ENCODE measurements around the gene C19orf25.
"Not testable (repeated sequence)": the region's sequence is repeated elsewhere in the genome, so short reads cannot be mapped to it uniquely, and the experiment has no call there.

The C19orf25 gene

DNA sequence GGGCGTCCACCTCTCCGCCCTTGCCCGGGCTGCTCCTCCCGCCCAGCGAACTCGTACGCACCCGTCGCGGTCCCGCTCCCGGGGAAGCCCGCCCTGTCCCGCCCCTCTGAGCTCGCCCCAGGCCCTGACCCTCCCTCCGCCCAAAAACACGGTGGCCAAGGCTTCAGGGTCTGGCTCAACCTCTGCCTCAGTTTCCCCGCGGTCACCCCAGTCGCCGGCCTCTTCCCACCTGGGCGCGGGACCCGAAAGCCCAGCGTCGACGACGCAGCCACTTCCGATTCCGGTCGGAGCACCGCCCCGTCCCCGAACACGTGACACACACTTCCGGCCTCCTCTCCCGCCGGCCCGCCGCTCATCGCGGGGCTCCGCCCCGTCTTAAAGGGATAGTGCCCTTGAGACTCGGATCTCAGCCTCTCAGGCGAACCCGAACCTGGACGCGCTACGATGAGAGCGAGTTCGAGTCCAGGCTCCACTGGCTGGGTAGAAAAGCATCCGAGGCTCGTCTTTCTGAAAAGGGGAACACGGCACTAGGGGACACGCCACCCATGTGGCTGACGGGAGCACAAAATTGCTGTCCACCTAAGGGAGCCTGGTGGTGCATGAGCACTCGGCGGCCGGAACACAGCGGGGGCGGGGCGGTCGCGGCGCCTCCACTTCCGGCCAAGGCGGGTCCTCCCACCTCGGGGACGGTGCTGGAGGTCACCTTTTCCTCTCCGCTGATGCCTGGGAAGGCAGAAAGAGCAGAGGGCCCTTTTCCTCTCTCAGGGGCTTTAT lies at the start of gene C19orf25:
C19orf25 (minus strand) TSS at position 282 of the 774 bp plus-strand sequence. CDS start 312 bp downstream, outside the sequence.
- Mint-ChIP-seq H3K27ac (peak within 1 kb of the TSS; percentile 91), H3K9me3 (no peaks in the 10 kb centered on the region), H3K4me1 (peaks cover 25% of the 10 kb centered on the region), H3K27me3 (peaks cover 16% of the 10 kb centered on the region), H3K4me3 (peak within 1 kb of the TSS; percentile 93), H3K36me3 (peaks cover 6% of the 10 kb centered on the region)
- peak; percentile 96 for DNase-seq
- CTCF ChIA-PET, result no interaction called here

DNA sequence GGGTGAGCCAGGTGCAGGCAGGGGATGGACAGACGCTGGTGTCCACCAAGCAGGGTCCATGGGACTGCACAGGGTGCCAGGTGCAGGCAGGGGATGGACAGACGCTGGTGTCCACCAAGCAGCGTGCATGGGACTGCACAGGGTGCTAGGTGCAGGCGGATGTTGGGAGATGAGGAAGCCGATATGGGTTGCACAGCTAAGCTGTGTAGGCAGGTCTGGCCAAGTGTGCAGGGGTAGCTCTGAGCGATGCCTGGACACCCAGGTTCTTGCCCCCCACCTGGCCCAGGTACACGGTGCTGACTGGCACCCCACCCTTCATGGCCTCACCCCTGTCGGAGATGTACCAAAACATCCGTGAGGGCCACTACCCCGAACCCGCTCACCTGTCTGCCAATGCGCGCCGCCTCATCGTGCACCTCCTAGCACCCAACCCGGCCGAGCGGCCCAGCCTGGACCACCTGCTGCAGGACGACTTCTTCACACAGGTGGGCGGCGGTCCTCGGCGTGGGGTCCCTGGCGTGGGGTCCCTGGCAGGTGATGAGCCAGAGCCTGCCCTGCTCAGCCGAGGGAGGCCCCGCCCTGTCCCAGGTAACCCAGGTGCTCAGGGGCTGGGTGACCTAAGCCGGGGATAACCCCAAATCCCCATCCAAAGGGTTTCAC lies 48.8 kb upstream of the C19orf25 start:
- CTCF ChIA-PET, result interaction anchor here (1.3 kb wide), 1 partner anchor 18 kb away, joined by 3 read pairs; no protein-coding TSS in a partner anchor
- peaks cover 39% of the 10 kb centered on the region for H3K27me3 Mint-ChIP-seq
- no peaks in the 10 kb centered on the region for H3K9me3 Mint-ChIP-seq
- no peak overlapping the region for H3K27ac Mint-ChIP-seq
- no peaks in the 10 kb centered on the region for H3K36me3 Mint-ChIP-seq
- H3K4me1 Mint-ChIP-seq, result peaks cover 3% of the 10 kb centered on the region
- no peak overlapping the region for H3K4me3 Mint-ChIP-seq
- DNase-seq, result no peak

DNA sequence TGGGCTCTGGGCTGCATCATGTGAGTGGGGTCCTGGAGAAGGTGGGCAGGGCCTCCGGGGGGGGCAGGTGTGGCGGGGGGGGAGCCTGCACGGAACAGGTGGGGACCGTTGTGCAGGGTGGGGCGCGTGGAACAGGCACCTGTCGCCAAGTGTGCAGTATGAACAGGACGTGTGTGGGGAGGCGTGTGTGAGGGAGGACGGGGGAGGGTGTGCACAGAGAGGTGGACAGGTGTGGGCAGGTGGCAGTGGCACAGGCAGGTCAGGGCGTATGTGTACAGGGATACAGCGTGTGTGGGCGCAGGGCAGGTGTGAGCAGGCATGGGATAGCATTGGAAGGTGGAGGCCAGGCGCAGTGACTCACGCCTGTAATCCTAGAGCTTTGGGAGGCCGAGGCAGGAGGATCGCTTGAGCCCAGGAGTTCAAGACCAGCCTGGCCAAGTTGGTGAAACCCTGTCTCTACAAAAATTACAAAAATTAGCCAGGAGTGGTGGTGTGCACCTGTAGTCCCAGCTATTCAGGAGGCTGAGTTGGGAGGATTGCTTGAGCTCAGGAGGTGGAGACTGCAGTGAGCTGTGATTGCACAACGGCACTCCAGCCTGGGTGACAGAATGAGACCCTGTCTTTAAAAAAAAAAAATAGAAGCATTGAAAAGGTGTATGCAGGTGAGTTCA lies 48.1 kb upstream of the C19orf25 start:
- no peaks in the 10 kb centered on the region for H3K9me3 Mint-ChIP-seq
- no peak for DNase-seq
- no peaks in the 10 kb centered on the region for H3K36me3 Mint-ChIP-seq
- peaks cover 46% of the 10 kb centered on the region for H3K27me3 Mint-ChIP-seq
- H3K4me1 Mint-ChIP-seq, result peaks cover 3% of the 10 kb centered on the region
- no peak overlapping the region for H3K4me3 Mint-ChIP-seq
- H3K27ac Mint-ChIP-seq, result no peak overlapping the region
- CTCF ChIA-PET, result interaction anchor here (1.3 kb wide), 1 partner anchor 19 kb away, joined by 3 read pairs; no protein-coding TSS in a partner anchor

DNA sequence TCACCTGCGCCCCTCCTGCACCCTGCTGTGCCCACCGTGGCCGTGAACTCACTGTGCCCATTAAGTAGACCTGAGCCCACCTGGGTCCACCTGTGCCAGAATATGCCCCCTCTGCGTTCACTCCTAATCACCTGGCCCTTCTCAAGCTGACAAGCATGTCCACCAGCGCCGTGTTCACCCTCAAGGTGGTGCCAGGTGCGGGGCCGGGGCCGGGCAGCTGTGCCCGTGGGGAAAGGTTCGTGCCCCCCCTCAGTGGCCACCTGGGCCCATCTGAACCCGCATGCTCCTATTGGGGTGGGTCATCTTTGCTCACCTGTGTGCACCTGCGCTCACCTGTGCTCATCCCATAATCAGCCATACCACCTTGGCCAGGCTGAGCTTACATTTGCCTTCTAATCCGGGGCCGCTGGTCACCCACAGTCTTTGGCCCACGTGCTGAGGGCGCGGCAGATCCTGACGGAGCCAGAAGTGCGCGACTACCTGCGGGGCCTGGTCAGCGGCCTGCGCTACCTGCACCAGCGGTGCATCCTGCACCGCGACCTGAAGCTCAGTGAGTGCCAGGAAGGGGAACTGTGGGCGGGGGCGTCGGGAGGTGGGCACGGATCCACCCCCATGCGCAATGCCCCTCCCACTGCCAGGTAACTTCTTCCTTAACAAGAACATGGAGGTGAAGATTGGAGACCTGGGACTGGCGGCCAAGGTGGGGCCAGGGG lies 47.2 kb upstream of the C19orf25 start:
- Mint-ChIP-seq H3K27ac (peak overlapping the region; percentile 33), H3K4me3 (no peak overlapping the region), H3K4me1 (peaks cover 3% of the 10 kb centered on the region), H3K27me3 (peaks cover 55% of the 10 kb centered on the region), H3K36me3 (no peaks in the 10 kb centered on the region), H3K9me3 (no peaks in the 10 kb centered on the region)
- CTCF ChIA-PET, result no interaction called here
- no peak for DNase-seq

DNA sequence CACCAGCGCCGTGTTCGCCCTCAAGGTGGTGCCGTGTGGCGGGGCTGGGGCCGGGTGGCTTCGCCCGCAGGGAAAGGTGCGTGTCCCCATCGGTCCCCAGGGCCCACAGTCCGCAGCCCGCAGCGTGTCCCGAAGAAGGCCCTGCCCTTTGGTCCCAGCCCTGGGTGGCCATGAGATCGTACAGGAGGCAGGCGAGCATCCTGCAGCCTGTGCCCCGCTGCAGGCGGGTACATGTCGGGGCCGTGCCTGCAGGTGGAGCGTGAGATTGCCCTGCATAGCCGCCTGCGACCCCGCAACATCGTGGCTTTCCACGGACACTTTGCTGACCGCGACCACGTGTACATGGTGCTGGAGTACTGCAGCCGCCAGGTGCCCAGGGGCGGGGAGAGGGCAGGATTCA lies 46.3 kb upstream of the C19orf25 start:
- no peaks in the 10 kb centered on the region for H3K36me3 Mint-ChIP-seq
- CTCF ChIA-PET, result no interaction called here
- H3K4me1 Mint-ChIP-seq, result peaks cover 3% of the 10 kb centered on the region
- DNase-seq, result no peak
- H3K4me3 Mint-ChIP-seq, result no peak overlapping the region
- peaks cover 58% of the 10 kb centered on the region for H3K27me3 Mint-ChIP-seq
- H3K9me3 Mint-ChIP-seq, result no peaks in the 10 kb centered on the region
- no peak overlapping the region for H3K27ac Mint-ChIP-seq

DNA sequence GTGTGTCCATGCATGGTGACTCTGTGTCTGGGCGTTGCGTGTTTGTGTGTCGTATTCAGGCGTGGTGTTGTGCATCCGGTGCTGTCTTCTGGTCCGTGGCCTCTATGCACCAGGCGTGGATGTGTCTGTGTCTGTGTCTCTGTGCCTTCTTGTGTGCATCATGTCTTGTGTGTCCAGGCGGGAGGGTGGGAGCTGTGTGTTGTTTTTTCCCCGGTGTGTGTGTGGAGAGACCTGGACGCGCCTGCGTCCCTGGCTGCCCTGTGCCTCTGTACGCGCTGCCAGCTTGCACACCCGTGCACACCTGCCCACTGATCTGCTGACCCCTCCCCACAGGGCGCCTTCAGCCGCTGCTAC lies 45.9 kb upstream of the C19orf25 start:
- H3K27ac Mint-ChIP-seq, result no peak overlapping the region
- H3K27me3 Mint-ChIP-seq, result peaks cover 59% of the 10 kb centered on the region

DNA sequence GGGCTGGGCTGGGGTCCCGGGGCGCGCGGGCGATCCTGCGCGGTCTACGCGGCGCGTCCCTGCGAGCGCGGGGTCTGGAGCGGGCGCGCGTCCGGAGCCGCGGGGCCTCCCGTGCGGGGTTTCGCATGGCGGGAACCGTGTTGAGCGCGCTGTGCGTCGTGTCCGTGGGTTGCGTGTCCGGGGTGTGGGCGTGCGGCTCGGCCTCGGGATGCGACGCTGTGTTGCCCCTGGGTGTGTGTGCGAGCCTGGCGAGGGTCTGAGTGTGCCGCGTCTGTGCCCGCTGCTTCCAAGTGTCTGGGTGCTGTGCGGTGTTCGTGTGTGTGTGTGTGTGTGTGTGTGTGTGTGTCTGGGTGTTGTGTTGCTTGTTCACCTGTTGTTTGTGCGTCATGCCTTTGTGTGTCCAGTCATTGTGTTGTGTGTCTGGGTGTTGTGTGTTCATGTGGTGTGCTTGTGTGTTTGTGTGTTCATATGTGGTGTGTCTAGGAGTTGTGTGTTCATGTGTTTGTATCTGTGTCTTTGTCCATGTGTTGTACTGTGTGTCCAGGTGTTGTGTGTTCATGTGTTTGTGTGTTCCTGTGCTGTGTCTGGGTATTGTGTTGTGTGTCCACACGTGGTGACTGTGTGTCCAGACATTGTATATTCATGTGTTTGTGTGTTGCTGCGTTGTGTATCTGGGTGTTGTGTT lies 45.4 kb upstream of the C19orf25 start:
- CTCF ChIA-PET, result no interaction called here
- DNase-seq, result no peak
- Mint-ChIP-seq H3K27ac (no peak overlapping the region), H3K4me3 (no peak overlapping the region), H3K27me3 (peaks cover 59% of the 10 kb centered on the region), H3K9me3 (no peaks in the 10 kb centered on the region), H3K4me1 (peaks cover 3% of the 10 kb centered on the region), H3K36me3 (no peaks in the 10 kb centered on the region)

More for the DNA sequence above, 45.9 kb upstream of the C19orf25 start:
- Mint-ChIP-seq H3K9me3 (no peaks in the 10 kb centered on the region), H3K36me3 (no peaks in the 10 kb centered on the region), H3K4me3 (no peak overlapping the region), H3K4me1 (peaks cover 3% of the 10 kb centered on the region)
- DNase-seq, result no peak
- CTCF ChIA-PET, result no interaction called here

DNA sequence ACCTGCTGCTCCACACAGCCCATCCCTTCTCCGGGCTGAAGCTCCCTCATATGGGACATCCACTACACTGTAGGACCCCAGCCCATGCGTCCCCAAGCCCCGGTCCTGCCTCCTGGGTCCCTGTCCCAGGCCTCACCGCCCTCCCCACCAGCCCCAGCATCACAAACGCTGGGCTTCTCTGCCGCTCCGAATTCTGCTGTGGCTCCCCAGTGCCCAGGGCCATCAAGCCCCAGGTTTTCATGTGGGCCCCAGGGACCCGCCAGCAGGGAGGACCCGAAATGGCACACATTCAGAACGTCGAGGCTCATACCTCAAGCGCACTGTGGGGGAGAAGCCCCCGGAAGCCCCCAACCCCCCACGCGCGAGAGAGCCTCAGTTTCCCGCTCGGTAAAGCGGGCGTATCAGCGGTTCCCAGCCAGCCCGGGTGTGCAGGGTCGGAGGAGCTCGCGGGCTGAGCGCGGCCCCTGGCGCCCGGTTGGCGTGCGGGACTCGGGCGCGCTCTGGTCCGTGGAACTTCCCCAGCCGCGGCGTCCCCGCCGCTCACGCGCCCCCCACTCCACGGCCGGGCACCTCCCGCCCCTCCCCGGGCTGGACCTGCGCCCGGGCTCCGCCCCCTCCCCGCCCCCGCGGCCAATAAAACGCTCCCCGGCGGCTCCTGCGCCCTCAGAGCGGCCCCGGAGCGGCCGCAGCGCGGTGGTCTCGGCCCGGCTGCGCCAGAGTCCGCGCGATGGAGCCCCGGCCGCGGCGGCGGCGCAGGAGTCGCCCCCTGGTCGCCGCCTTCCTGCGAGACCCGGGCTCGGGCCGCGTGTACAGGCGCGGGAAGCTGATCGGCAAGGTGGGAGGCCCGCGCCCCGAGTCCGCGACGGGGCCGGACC lies 44.6 kb upstream of the C19orf25 start, which contains the start of gene PLK5:
PLK5 (plus strand) TSS at position 666 of the 875 bp plus-strand sequence. CDS start 2,920 bp downstream, outside the sequence.
- no peaks in the 10 kb centered on the region for H3K9me3 Mint-ChIP-seq
- no peaks in the 10 kb centered on the region for H3K36me3 Mint-ChIP-seq
- CTCF ChIA-PET, result interaction anchor here (0.6 kb wide), 1 partner anchor 9 kb away, joined by 3 read pairs; no protein-coding TSS in a partner anchor
- H3K4me3 Mint-ChIP-seq, result no peak within 1 kb of the TSS
- peaks cover 3% of the 10 kb centered on the region for H3K4me1 Mint-ChIP-seq
- H3K27ac Mint-ChIP-seq, result no peak within 1 kb of the TSS
- peaks cover 65% of the 10 kb centered on the region for H3K27me3 Mint-ChIP-seq
- no peak for DNase-seq

DNA sequence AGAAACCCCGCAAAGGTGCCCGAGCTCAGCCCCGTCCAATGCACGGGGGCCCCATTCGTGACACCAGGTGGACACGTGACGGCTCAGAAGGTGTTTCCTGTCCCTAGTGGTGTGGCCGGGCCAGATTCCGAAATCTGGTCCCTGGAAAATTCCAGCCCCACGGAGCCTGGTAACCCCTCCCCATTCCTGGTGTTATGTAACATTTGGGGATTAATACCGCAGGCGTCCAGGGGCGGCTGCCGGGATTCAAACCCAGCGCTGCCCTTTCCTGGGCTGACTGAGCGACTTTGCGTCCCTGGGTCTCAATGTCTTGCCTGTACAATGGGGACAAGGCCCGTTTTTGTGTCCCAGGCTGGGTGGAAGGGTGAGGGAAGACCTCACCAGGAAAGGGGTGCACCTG lies 43.8 kb upstream of the C19orf25 start:
- peaks cover 3% of the 10 kb centered on the region for H3K4me1 Mint-ChIP-seq
- H3K27ac Mint-ChIP-seq, result no peak overlapping the region
- H3K9me3 Mint-ChIP-seq, result no peaks in the 10 kb centered on the region
- CTCF ChIA-PET, result interaction anchor here (0.6 kb wide), 1 partner anchor 9 kb away, joined by 3 read pairs; no protein-coding TSS in a partner anchor
- H3K36me3 Mint-ChIP-seq, result no peaks in the 10 kb centered on the region
- H3K4me3 Mint-ChIP-seq, result no peak overlapping the region
- DNase-seq, result no peak
- peaks cover 73% of the 10 kb centered on the region for H3K27me3 Mint-ChIP-seq

DNA sequence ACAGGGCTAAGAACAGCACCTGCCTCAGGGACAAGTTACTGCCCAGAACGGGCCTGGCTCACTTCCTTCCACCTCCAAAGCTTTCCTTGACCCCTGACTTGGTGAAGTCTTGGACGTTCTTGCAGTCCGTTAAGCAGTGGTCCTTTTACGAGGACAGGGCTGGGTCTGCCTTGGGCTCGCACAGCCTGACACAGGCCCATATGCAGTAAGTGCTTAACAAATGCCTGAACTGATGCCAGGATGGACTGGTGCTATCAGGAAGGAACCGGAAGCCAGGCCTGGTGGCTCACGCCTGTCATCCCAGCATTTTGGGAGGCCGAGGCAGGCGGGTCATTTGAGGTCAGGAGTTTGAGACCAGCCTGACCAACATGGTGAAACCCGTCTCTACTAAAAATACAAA lies 43.0 kb upstream of the C19orf25 start:
- Mint-ChIP-seq H3K36me3 (no peaks in the 10 kb centered on the region), H3K9me3 (no peaks in the 10 kb centered on the region), H3K27me3 (peaks cover 76% of the 10 kb centered on the region), H3K4me3 (no peak overlapping the region), H3K4me1 (peaks cover 3% of the 10 kb centered on the region), H3K27ac (no peak overlapping the region)
- CTCF ChIA-PET, result no interaction called here
- DNase-seq, result no peak

DNA sequence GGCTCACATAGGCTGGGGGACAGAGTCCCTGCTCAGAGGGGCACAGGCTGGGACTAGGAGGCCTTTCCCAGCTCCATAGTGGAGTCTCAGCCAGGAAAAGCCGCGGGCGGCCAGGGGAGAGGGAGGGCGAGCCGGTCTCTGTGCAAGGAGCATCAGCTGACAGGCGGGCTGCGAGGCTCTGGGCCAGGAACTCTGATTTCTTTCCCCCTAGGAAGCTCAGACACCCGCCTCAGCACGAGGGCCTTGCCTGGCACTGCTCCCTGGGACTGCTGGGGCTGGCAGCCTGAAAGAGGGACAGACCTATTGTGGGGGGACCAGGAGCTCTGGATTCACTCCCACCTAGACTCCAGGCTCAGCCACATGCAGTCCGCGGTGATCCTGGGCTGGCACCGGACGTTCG lies 42.6 kb upstream of the C19orf25 start:
- no peak overlapping the region for H3K4me3 Mint-ChIP-seq
- H3K27me3 Mint-ChIP-seq, result peaks cover 77% of the 10 kb centered on the region
- H3K36me3 Mint-ChIP-seq, result no peaks in the 10 kb centered on the region
- H3K9me3 Mint-ChIP-seq, result no peaks in the 10 kb centered on the region
- H3K27ac Mint-ChIP-seq, result no peak overlapping the region
- H3K4me1 Mint-ChIP-seq, result peaks cover 3% of the 10 kb centered on the region
- CTCF ChIA-PET, result no interaction called here
- no peak for DNase-seq

DNA sequence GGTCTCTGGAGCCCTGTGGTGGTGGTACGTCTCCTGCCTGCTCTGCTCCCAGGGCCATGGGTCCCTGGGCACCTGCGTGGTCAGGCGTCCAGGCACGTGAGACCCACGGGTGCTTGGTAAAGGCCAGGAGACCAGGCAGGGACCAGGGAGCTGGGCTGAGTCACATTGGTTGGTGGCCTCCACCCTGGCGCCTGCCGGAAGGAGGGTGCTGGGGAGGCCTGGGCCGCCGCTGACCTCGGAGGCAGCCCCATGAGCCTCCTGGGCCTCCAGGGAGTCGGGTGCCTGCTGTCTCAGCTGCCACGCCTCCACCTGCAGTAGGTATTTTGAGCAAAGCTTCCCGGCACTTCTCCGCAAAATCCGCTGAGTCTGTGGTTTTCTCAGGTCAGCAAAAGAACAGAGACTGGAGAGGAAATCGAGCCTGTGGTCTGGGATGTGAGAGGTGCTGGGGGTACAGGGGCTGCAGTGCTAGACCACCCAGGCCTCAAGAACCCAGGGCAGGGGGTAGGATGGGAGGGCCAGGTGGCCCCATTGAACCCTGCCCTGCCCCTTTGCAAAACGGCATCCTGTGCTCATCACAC lies 41.3 kb upstream of the C19orf25 start:
- H3K27me3 Mint-ChIP-seq, result peaks cover 75% of the 10 kb centered on the region
- H3K4me1 Mint-ChIP-seq, result peaks cover 3% of the 10 kb centered on the region
- no peak for DNase-seq
- no peak overlapping the region for H3K27ac Mint-ChIP-seq
- H3K4me3 Mint-ChIP-seq, result no peak overlapping the region
- CTCF ChIA-PET, result no interaction called here
- H3K9me3 Mint-ChIP-seq, result no peaks in the 10 kb centered on the region
- H3K36me3 Mint-ChIP-seq, result no peaks in the 10 kb centered on the region

DNA sequence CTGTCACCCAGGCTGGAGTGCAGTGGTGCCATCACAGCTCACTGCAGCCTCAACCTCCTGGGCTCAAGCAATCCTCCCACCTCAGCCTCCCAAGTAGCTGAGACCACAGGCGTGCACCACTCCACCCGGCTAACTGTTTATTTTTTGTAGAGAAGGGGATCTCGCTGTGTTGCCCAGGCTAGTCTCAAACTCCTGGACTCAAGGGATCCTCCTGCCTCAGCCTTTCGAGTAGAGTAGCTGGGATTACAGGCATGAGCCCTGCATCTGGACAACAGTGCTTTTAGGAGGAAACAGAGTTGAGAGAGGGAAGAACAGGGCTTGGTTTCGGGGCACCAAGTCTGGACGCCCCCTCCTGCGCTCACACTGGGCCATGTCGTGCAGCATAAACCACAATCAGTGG lies 40.8 kb upstream of the C19orf25 start:
- H3K4me3 Mint-ChIP-seq, DNase-seq, H3K27ac Mint-ChIP-seq, CTCF ChIA-PET, H3K4me1 Mint-ChIP-seq, H3K36me3 Mint-ChIP-seq, H3K9me3 Mint-ChIP-seq: not testable (repeated sequence)
- H3K27me3 Mint-ChIP-seq, result peaks cover 75% of the 10 kb centered on the region
